AG20443 (cell line): ENCODE results near the gene BSX.

Experiments used
- DNase-seq: peaks from one replicate; pipeline ENCODE4 v3.0.0; 2012; ENCODE audit warnings: low spot score, mixed read lengths

Gene BSX

GRCh38 chr11:122981388-122982264 is at the start of gene BSX:
TSS of gene BSX (minus strand) at chr11:122981834. CDS start at chr11:122981671, 163 bp downstream.
- peak; percentile 85 for DNase-seq

DNA sequence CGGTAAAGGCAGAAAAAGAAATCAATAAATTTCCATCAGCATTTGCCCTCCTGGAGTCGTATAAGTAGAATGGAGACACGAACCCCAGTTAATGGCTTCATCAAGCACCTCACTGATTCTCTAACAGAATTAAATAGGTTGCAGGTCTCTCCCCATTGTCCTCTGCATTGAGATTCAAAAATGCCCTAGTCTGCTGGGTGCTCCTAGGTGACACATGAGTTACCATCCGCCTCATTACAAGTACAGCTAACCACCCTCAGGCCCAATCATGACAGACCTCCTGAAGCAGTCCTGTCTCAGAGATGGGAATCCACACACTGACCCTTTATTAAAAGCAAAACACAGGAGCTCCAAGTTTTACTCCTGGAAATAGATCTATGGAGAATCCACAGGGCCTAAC is 48.9 kb upstream of the BSX start:
- no peak for DNase-seq

DNA sequence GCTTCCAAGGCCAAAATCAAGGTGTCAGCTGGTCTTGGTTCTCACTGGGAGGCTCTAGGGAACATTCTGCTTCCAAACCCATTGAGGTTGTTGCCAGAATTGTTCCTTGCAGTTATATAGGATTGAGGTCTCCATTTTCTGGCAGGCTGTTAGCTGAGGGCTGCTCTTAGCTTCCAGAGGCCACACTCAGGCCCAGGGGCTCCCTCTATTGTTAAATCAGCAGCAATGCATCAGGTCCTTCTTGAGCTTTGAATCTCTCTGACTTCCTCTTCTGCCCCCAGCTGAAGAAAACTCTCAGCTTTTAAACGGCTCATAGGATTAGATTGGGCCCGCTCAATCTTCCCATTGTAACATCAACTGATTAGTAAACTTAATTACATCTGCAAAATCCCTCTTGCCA is 39.3 kb upstream of the BSX start:
- peak; percentile 81 for DNase-seq

- DNase-seq = no peak
Observed at GRCh38 chr11:123018702-123019101, 37.1 kb upstream of the BSX start.

DNA sequence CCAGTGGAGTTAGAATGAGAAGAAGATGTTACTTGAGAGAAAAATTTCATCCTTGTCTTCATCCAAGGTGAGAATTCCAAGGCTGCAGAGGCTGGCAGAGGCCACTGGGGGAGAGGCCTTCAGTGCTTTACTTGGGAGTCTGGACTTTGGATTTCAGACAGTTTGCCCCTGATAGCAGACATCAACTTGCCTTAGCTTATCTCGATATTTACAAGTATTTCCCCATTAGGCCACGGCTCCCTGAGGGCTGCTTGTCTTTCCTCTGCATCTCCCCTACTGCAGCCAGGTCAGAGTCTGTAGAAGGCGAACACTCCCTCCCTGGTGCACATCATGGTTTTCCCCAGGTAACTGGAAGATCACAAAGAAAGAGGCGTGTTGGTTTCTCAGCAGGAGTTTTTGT is 29.9 kb upstream of the BSX start:
- no peak for DNase-seq

- no peak for DNase-seq
Observed at GRCh38 chr11:123006860-123007542, 25.4 kb upstream of the BSX start.

- DNase-seq = no peak
Observed at GRCh38 chr11:123000721-123001120, 19.1 kb upstream of the BSX start.

DNA sequence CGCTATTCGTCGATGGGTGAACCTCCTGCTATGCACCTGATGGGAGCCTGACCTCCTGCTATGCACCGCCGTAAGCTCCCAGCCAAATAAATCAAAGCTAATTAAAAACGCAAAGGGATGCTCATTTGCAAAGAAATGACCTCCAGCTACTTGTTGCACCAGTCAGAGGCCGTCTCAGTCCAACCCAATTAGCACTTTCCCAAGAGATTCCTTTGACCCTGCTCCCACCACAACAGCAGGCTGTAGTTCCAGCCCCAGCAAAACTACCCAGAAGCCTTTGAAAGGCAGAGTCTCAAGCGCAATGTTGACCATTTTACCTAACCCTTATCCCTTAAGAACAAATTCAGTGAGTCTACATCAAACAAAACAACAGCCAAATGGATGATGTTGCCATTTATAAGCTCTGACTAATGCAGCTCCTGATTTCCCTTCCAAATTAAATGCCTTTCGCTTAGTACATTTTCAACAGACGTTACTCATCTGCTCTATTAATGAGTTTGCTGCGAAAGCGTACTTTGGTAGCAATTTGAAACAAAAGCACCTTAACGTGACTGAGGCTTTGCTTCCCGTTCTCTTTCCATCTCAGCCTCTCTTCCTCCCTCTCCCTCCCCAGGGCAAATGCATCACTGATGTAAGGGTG is 17.2 kb upstream of the BSX start:
- DNase-seq = peak; percentile 32

DNA sequence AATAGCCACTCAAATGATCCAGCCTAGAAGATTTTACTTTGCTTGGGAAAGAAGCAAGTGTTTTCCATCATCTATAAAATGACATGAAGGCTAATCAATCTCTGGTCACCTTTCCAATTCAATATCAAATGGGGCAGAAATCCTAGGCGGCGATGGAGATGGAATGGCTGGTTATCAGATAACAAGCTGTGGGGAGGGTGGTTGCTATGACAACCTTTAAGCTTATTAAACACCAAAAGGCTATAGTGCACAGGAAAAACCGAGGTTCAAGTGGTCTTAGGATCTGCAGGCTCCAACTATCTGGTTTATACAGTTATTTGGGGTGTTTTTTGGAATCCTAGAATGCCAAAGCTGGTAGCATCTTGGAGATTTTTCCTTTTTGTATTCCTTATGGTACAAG is 13.9 kb upstream of the BSX start:
- no peak for DNase-seq

DNA sequence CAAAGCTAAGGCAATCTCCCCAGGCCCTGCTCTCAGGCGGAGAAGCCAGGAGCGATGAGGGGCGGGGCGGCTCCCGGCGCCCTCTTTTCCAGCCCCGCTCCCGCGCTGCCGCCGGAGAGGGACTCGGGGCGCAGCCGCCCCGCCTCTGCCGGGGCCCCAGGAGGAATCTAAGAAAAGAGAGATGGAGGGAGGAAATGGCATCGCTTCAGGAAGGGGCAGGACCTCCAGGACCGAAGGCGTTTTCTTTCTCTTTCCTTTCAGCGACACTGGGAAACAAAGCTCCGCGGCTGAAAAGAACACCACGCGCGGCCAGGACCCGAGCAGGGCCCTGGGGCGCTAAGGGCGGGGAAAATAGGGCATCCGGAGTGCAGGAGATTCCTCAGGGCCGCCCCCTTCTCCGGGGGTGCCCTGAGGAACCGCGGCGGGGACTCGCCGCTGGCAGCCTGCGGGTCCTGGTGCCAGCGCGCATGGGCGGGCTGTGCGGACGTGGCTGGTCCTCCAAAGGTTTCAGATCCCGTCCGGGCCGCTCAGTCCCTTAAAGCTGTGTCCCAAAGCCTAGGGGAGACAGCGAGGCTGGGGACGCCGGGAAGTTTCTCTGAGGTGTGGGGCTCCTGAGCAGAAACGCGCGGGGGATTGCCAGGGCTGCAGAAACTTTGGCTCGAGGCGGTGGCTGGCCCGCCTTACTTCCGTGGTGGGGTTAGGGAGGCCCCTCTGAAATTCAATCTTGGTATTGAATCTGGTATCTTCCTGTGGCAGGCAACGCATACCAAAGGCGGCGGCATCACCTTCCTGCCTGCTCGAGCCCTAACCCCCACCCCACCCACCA is 2.8 kb upstream of the BSX start:
- peak; percentile 71 for DNase-seq

GRCh38 chr11:122983438-122984185 is 2.0 kb upstream of the BSX start:
- DNase-seq = no peak

DNA sequence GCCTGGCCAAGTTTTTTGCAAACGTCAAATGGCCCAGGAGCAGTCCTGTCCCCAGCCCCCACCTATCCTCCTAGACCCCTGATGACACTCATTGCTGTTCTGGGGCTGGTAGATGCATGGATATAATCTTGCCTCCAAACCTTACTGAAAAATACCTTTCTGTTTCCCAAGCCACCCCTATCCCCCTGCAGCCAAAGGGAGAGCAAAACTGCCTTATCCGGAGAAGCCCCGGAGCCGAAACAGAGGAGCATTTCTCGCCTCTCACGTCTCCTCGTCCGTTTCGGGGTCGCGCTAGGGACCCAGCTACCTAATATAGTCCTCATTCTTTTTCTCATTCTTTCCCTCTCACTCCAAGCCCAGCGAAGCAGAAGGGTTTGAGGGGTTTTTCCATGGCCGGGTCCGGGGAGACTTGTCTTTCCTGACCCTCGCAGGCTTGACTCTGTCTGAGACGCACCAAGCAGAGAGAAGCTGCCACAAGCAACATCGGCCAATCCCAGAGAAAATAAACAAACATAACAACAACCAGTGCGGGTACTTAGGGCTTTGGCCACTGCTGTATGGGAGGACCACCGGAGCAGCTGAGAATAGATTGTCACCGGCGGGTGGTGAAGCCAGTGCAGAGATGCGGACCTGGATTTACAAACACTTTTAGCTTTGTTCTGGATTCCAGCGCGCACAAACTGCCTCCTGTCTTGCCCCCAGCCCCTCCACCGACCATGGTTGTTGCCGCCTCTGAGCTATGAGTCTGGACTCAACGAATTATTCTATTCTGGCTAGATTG is 1.6 kb downstream of the BSX start:
- peak; percentile 9 for DNase-seq

GRCh38 chr11:122979103-122979814 is 2.4 kb downstream of the BSX start:
- peak; percentile 13 for DNase-seq

- no peak for DNase-seq
Observed at GRCh38 chr11:122978299-122978620, 3.4 kb downstream of the BSX start.

DNA sequence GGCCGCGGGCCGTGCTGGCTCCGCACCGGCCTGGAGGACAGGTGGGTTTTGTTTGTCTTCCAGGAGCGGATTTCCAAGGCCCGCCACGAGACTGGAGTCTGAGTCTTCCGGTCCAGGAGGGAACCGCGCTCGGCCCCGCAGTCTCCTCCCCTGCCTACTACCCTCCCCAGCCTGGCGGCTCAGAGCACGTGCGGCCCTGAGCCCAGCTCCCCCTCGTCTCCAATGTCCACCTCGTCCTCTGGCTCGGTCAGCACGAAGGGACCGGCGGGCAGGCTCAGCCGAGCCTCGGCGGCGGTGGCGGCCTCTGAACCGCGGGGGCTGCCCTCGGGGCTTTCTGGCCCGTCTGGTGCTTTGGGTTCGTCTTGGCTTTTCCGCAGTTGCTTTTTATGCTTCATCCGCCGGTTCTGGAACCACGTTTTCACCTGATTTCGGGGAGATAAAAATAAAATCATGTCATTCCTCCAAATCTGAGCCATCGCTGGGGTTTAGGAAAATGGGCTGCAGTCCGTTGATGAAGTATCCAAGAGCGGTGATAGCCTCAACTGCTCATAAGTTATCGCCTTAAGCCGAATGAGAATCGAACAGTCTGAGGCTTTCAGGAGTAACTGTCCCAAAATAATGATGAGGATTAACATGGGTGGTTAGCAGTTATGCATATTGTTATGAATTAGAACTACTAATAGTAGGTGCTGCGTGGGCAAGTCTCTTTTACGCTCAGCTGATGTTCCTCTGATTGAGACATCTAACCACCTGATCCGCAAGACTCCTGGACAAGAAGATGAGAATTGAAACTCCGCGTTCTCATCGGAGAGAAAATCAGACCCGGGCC is 4.0 kb downstream of the BSX start:
- DNase-seq = peak; percentile 14

- DNase-seq = peak; percentile 27
Observed at GRCh38 chr11:122976734-122977469, 4.7 kb downstream of the BSX start.

GRCh38 chr11:122976061-122976733 is 5.4 kb downstream of the BSX start:
- DNase-seq = no peak

DNA sequence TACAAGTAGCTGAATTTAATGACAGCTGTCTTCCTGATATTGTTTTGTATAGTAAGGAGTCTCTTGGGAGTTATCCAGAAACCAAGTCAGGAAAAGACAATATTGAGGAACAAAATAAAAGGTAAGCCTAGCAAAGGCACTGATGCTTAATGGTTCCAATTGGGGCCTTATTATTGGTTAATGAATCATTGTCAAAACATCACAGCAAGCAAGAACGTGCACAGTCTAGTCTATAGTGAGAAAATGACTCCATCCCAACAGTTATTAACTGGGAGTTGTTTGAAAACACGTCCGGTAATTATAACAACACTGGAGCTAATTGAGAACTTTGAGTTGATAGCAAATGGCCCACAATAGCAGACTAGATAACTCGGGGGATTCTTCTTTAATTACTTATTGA is 17.7 kb downstream of the BSX start:
- no peak for DNase-seq
